ENCODE data around the gene AGER. TPM values are rescaled to one million over a fixed set of nuclear protein-coding genes. Genes with fewer than 3 reads are reported as not detected.
"Not testable (repeated sequence)": the region's sequence is repeated elsewhere in the genome, so short reads cannot be mapped to it uniquely, and the experiment has no call there.

The AGER gene
- 3.5 TPM for total RNA-seq
- long read RNA-seq, partial matches to known transcripts, result 1 of 3 reads
- long read RNA-seq, other reads (novel, unspliced or antisense), result 2 of 3 reads

- DNase-seq (ENCODE audit: low spot score), result no peak
- intact Hi-C loops (cut with DNase I), result no loop called here
These were observed at the start of gene AGER for GRCh38 chr6:32184084-32184640. Gene AGER (minus strand): TSS chr6:32184253. CDS start chr6:32184222, 31 bp downstream.

- DNase-seq (ENCODE audit: low spot score), result no peak
- intact Hi-C loops (cut with DNase I), result no loop called here
These were observed 42.4 kb upstream of the AGER start for GRCh38 chr6:32226434-32226833.

GRCh38 chr6:32224696-32225095, 40.6 kb upstream of the AGER start:
- intact Hi-C loops (cut with DNase I), result no loop called here
- no peak for DNase-seq (ENCODE audit: low spot score)

GRCh38 chr6:32223258-32224235, 39.5 kb upstream of the AGER start, which contains the start of gene NOTCH4:
Gene NOTCH4 (minus strand): TSS chr6:32224067. CDS start chr6:32223928, 139 bp downstream.
- DNase-seq (ENCODE audit: low spot score), result no peak

GRCh38 chr6:32222333-32223230, 38.5 kb upstream of the AGER start:
- no peak for DNase-seq (ENCODE audit: low spot score)
- intact Hi-C loops (cut with DNase I), result no loop called here

More at GRCh38 chr6:32223258-32224235, 39.5 kb upstream of the AGER start, which contains the start of gene NOTCH4:
- intact Hi-C loops (cut with DNase I), result no loop called here

- intact Hi-C loops (cut with DNase I), result no loop called here
- DNase-seq (ENCODE audit: low spot score), result no peak
These were observed 36.0 kb upstream of the AGER start for GRCh38 chr6:32220021-32220420.

- DNase-seq (ENCODE audit: low spot score), result no peak
- intact Hi-C loops (cut with DNase I), result no loop called here
These were observed 34.1 kb upstream of the AGER start for GRCh38 chr6:32218167-32218566.

- intact Hi-C loops (cut with DNase I), result no loop called here
- DNase-seq (ENCODE audit: low spot score), result no peak
These were observed 32.9 kb upstream of the AGER start for GRCh38 chr6:32216998-32217397.

- DNase-seq (ENCODE audit: low spot score), result no peak
- intact Hi-C loops (cut with DNase I), result no loop called here
These were observed 32.2 kb upstream of the AGER start for GRCh38 chr6:32216285-32216684.

- no peak for DNase-seq (ENCODE audit: low spot score)
- intact Hi-C loops (cut with DNase I), result no loop called here
These were observed 31.6 kb upstream of the AGER start for GRCh38 chr6:32215617-32216016.

GRCh38 chr6:32214126-32214525, 30.1 kb upstream of the AGER start:
- intact Hi-C loops (cut with DNase I), result no loop called here

GRCh38 chr6:32213649-32214048, 29.6 kb upstream of the AGER start:
- no peak for DNase-seq (ENCODE audit: low spot score)
- intact Hi-C loops (cut with DNase I), result no loop called here

More at GRCh38 chr6:32214126-32214525, 30.1 kb upstream of the AGER start:
- no peak for DNase-seq (ENCODE audit: low spot score)

- DNase-seq (ENCODE audit: low spot score), result peak; percentile 53
- intact Hi-C loops (cut with DNase I), result no loop called here
These were observed 28.2 kb upstream of the AGER start for GRCh38 chr6:32212076-32212760.

GRCh38 chr6:32211432-32211831, 27.4 kb upstream of the AGER start:
- intact Hi-C loops (cut with DNase I); DNase-seq (ENCODE audit: low spot score): not testable (repeated sequence)

- intact Hi-C loops (cut with DNase I), result no loop called here
- DNase-seq (ENCODE audit: low spot score), result peak; percentile 51
These were observed 26.1 kb upstream of the AGER start for GRCh38 chr6:32210191-32210601.

GRCh38 chr6:32208996-32209395, 24.9 kb upstream of the AGER start:
- no peak for DNase-seq (ENCODE audit: low spot score)
- intact Hi-C loops (cut with DNase I), result no loop called here

- intact Hi-C loops (cut with DNase I), result no loop called here
- DNase-seq (ENCODE audit: low spot score), result peak; percentile 71
These were observed 20.2 kb upstream of the AGER start for GRCh38 chr6:32204268-32204715.

- intact Hi-C loops (cut with DNase I), result no loop called here
- DNase-seq (ENCODE audit: low spot score), result peak; percentile 43
These were observed 19.6 kb upstream of the AGER start for GRCh38 chr6:32203426-32204267.

Measured in cardiac septum (tissue), 1 donor.